ENCODE measurements around the gene EXD3.

EXD3 gene

GRCh38 chr9:137408651-137409405, 14.1 kb downstream of the EXD3 start:
- DNase-seq (ENCODE audit: low read depth) = no peak
- TF ChIP-seq CTCF (conservative IDR thresholded peaks at IDR 0.05; ENCODE audit: low read depth, low read length) = no peak
- no peak overlapping the region for H3K4me3 ChIP-seq (ENCODE audit: low read length)

GRCh38 chr9:137407590-137408300, 15.2 kb downstream of the EXD3 start:
- no peak for DNase-seq (ENCODE audit: low read depth)
- H3K4me3 ChIP-seq (ENCODE audit: low read length) = no peak overlapping the region
- TF ChIP-seq CTCF (conservative IDR thresholded peaks at IDR 0.05; ENCODE audit: low read depth, low read length) = no peak

GRCh38 chr9:137406876-137407589, 15.9 kb downstream of the EXD3 start:
- peak; percentile 65 for TF ChIP-seq CTCF (conservative IDR thresholded peaks at IDR 0.05; ENCODE audit: low read depth, low read length)
- peak overlapping the region; percentile 28 for H3K4me3 ChIP-seq (ENCODE audit: low read length)
- DNase-seq (ENCODE audit: low read depth) = no peak

GRCh38 chr9:137406085-137406760, 16.7 kb downstream of the EXD3 start:
- TF ChIP-seq CTCF (conservative IDR thresholded peaks at IDR 0.05; ENCODE audit: low read depth, low read length) = no peak
- no peak overlapping the region for H3K4me3 ChIP-seq (ENCODE audit: low read length)
- DNase-seq (ENCODE audit: low read depth) = no peak

- H3K4me3 ChIP-seq (ENCODE audit: low read length) = no peak overlapping the region
- no peak for DNase-seq (ENCODE audit: low read depth)
- no peak for TF ChIP-seq CTCF (conservative IDR thresholded peaks at IDR 0.05; ENCODE audit: low read depth, low read length)
Measured at GRCh38 chr9:137405677-137406081, 17.3 kb downstream of the EXD3 start.

GRCh38 chr9:137404961-137405567, 17.9 kb downstream of the EXD3 start:
- no peak for DNase-seq (ENCODE audit: low read depth)
- no peak overlapping the region for H3K4me3 ChIP-seq (ENCODE audit: low read length)
- no peak for TF ChIP-seq CTCF (conservative IDR thresholded peaks at IDR 0.05; ENCODE audit: low read depth, low read length)
